ENCODE results near the gene TEX10. TPM values are rescaled to one million over a fixed set of nuclear protein-coding genes. Genes with fewer than 3 reads are reported as not detected.
A peak's percentile ranks its signal among the peaks of the same experiment; 100 is the strongest.

Gene TEX10
- total and polyA plus RNA-seq, 9 of the 15 experiments (the other 6 are each of a cell fraction or from before 2014, with no cell fraction given), result 27.8 to 60.0 (median 47.9) TPM

GRCh38 chr9:100352727-100353505, at the start of gene TEX10 (continued):
- no peak for TF ChIP-seq PBX2 (CRISPR knock-in tag; IDR thresholded peaks at IDR 0.05; ENCODE audit: low read depth)
- TF ChIP-seq PBX2 (tag; conservative IDR thresholded peaks at IDR 0.05; ENCODE audit: low read depth), result no peak
- TF ChIP-seq KLF6 (CRISPR knock-in tag; IDR thresholded peaks at IDR 0.05; ENCODE audit: borderline replicate concordance), result no peak
- no peak for TF ChIP-seq ATF3 (IDR thresholded peaks at IDR 0.05)
- TF ChIP-seq ATF3 (CRISPR knock-in tag; conservative IDR thresholded peaks at IDR 0.05), result no peak
- peak in 1 of 2 experiments; percentile 37; a peak in 1 of 4 replicates for TF ChIP-seq MLLT1 (IDR thresholded peaks at IDR 0.05)
- no peak for TF ChIP-seq ZNF436 (CRISPR knock-in tag; IDR thresholded peaks at IDR 0.05)
- TF ChIP-seq PRDM10 (IDR thresholded peaks at IDR 0.05; ENCODE audit: partially characterized antibody), result no peak
- no peak for TF ChIP-seq CEBPZ (IDR thresholded peaks at IDR 0.05; ENCODE audit: borderline replicate concordance, low read depth, low read length)
- peak; percentile 93 for TF ChIP-seq GABPB1 (CRISPR knock-in tag; IDR thresholded peaks at IDR 0.05)
- peak; percentile 97 for TF ChIP-seq LCOR (CRISPR knock-in tag; IDR thresholded peaks at IDR 0.05)
